Loucy (cell line): ENCODE results near the gene DBX2.
"Not testable (repeated sequence)": the region's sequence is repeated elsewhere in the genome, so short reads cannot be mapped to it uniquely, and the experiment has no call there.

Experiments used
- H2AFZ ChIP-seq: fragments of 200-600 bp; sonication (generic); 2 replicates; pipeline ENCODE4 v1.6.0; 2016; ENCODE audit warnings: antibody characterized with exemption, mild to moderate bottlenecking, low read length, moderate library complexity
- H3F3A ChIP-seq: fragments of 200-600 bp; 2 replicates; pipeline ENCODE4 v1.6.0; 2016; ENCODE audit warnings: antibody characterized with exemption, low read depth, mild to moderate bottlenecking
- H3K27me3 ChIP-seq: fragments of 200-600 bp; sonication (generic); 2 replicates; pipeline ENCODE4 v1.6.1; 2014; ENCODE audit warnings: low read length, mild to moderate bottlenecking; ENCODE audit not compliant: insufficient read depth, poor library complexity, severe bottlenecking
- H3K36me3 ChIP-seq: fragments of 200-600 bp; sonication (generic); 2 replicates; pipeline ENCODE4 v1.6.1; 2016; ENCODE audit warnings: low read length; ENCODE audit not compliant: insufficient read depth
- H3K4me1 ChIP-seq: fragments of 200-600 bp; sonication (generic); 2 replicates; pipeline ENCODE4 v1.5.1; 2014; ENCODE audit warnings: low read length, mild to moderate bottlenecking; ENCODE audit not compliant: insufficient read depth, poor library complexity, severe bottlenecking
- H3K4me2 ChIP-seq: fragments of 200-600 bp; sonication (generic); 2 replicates; pipeline ENCODE4 v1.6.0; 2014; ENCODE audit warnings: antibody characterized with exemption, low read length, low read depth, mild to moderate bottlenecking; ENCODE audit not compliant: poor library complexity, severe bottlenecking
- H3K4me3 ChIP-seq: fragments of 200-600 bp; sonication (generic); 2 replicates; pipeline ENCODE4 v1.5.1; 2014; ENCODE audit warnings: low read length, mild to moderate bottlenecking, mixed read lengths; ENCODE audit not compliant: poor library complexity, severe bottlenecking
- H3K79me2 ChIP-seq: fragments of 200-600 bp; sonication (generic); 2 replicates; pipeline ENCODE4 v1.6.1; 2014; ENCODE audit warnings: low read length; ENCODE audit not compliant: insufficient read depth
- H3K9ac ChIP-seq: fragments of 200-600 bp; sonication (generic); 2 replicates; pipeline ENCODE4 v1.6.0; 2014; ENCODE audit warnings: mild to moderate bottlenecking, low read depth, low read length, moderate library complexity; ENCODE audit not compliant: poor library complexity, severe bottlenecking
- H3K9me2 ChIP-seq: fragments of 200-600 bp; sonication (generic); replicated peaks from 2 replicates; pipeline ENCODE4 v1.6.1; 2016; ENCODE audit warnings: low read depth, low read length, mixed read lengths
- H3K9me3 ChIP-seq: fragments of 200-600 bp; sonication (generic); 2 replicates; pipeline ENCODE4 v1.6.1; 2014; ENCODE audit warnings: mild to moderate bottlenecking, antibody characterized with exemption, low read length, low read depth; ENCODE audit not compliant: insufficient read depth
- H4K20me1 ChIP-seq: fragments of 200-600 bp; sonication (generic); 2 replicates; pipeline ENCODE4 v1.6.0; 2014; ENCODE audit warnings: antibody characterized with exemption, low read length, mild to moderate bottlenecking; ENCODE audit not compliant: insufficient read depth, poor library complexity, severe bottlenecking
- EZH2phosphoT487 ChIP-seq: fragments of 200-600 bp; IDR thresholded peaks from 2 replicates; pipeline ENCODE4 v1.6.1; 2018; ENCODE audit warnings: antibody characterized with exemption, mild to moderate bottlenecking, moderate library complexity, borderline replicate concordance
- TF ChIP-seq, protein P1 (sequence below): fragments of 200-600 bp; sonication (generic); conservative IDR thresholded peaks from 2 replicates; pipeline ENCODE4 v1.5.1; 2014; ENCODE audit warnings: mild to moderate bottlenecking, antibody characterized with exemption, low read length

Gene DBX2

DNA sequence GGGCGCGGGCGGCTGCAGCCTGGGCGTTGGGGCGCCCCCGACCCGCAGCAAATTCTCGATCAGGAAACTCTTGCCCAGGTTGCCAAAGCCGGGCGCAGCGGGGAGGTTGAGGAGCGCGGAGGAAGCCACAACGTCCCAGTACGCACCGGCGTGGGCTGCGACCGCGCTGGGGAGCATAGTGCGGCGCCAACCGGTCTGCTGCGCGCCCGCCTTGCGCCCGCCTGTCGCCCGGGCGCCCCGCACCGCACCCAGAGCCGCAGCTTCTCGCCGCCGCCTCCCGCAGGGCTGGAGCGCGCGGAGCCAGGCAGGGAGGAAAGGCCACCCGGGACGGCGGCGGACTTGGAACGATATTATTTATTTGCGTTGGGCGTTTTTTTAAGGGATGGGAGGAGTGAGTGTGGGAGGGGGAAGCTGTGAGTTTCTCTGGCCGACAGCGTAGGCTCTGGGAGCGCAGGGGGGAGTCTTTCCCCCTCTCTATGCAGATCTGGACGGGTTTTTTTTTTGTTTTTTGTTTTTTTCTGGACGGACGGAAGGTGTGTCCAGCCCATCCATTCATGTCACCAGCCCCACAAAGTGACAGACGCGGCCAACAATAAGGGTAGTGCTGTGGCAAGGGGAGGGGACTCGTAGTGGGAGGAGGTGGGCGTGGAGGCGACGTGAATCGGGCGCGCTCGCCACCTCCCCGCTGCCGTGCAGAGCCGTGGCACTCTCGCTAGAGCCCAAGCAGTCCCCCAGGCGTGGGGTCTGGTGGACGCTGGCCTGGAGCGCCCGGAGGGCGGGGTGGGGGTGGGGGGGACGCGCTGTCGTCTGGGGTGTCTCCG, at the start of gene DBX2:
DBX2 (minus strand) TSS at position 349 of the 821 bp plus-strand sequence; CDS start at position 177, 172 bp downstream.
- TF ChIP-seq, protein P1, sequence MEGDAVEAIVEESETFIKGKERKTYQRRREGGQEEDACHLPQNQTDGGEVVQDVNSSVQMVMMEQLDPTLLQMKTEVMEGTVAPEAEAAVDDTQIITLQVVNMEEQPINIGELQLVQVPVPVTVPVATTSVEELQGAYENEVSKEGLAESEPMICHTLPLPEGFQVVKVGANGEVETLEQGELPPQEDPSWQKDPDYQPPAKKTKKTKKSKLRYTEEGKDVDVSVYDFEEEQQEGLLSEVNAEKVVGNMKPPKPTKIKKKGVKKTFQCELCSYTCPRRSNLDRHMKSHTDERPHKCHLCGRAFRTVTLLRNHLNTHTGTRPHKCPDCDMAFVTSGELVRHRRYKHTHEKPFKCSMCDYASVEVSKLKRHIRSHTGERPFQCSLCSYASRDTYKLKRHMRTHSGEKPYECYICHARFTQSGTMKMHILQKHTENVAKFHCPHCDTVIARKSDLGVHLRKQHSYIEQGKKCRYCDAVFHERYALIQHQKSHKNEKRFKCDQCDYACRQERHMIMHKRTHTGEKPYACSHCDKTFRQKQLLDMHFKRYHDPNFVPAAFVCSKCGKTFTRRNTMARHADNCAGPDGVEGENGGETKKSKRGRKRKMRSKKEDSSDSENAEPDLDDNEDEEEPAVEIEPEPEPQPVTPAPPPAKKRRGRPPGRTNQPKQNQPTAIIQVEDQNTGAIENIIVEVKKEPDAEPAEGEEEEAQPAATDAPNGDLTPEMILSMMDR: no peak
- TF ChIP-seq EZH2phosphoT487: no peak
- H3K36me3 ChIP-seq: no peaks in the 10 kb centered on the region
- H2AFZ ChIP-seq: no peak within 1 kb of the TSS
- no peaks in the 10 kb centered on the region for H3K9me2 ChIP-seq
- H3K9me3 ChIP-seq: no peaks in the 10 kb centered on the region
- H3K9ac ChIP-seq: no peak within 1 kb of the TSS
- H3K27me3 ChIP-seq: no peaks in the 10 kb centered on the region
- H3K4me3 ChIP-seq: no peak within 1 kb of the TSS
- no peaks in the 10 kb centered on the region for H3F3A ChIP-seq
- no peaks in the 10 kb centered on the region for H3K4me1 ChIP-seq
- no peak within 1 kb of the TSS for H3K4me2 ChIP-seq
- no peaks in the 10 kb centered on the region for H3K79me2 ChIP-seq
- no peaks in the 10 kb centered on the region for H4K20me1 ChIP-seq

DNA sequence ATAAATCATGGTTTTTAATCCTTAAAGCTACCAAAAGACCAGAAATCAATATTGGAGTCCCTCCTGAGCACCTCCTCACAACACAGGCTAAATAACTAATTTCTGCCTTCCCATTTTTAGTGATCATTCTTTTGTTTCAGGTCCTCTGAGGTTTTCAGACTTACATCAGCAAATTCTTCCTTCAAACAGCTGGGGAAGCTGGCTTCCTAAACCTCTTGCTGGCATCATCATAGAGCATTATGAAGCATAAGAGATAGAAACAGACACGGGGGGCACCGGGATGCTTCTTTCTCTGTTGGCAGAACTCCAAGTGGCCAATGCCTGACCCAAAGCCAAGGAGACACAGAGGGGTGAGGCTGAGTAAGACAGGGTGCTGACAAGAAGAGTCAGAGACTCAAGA, 47.9 kb upstream of the DBX2 start:
- H3K9me3 ChIP-seq: no peaks in the 10 kb centered on the region
- H4K20me1 ChIP-seq: no peaks in the 10 kb centered on the region
- no peaks in the 10 kb centered on the region for H3K79me2 ChIP-seq
- no peaks in the 10 kb centered on the region for H3K9me2 ChIP-seq
- TF ChIP-seq, protein P1: no peak
- no peak for TF ChIP-seq EZH2phosphoT487
- no peak overlapping the region for H3K4me2 ChIP-seq
- no peak overlapping the region for H2AFZ ChIP-seq
- no peaks in the 10 kb centered on the region for H3K4me1 ChIP-seq
- no peaks in the 10 kb centered on the region for H3F3A ChIP-seq
- no peak overlapping the region for H3K9ac ChIP-seq
- H3K4me3 ChIP-seq: no peak overlapping the region
- no peaks in the 10 kb centered on the region for H3K36me3 ChIP-seq
- no peaks in the 10 kb centered on the region for H3K27me3 ChIP-seq

DNA sequence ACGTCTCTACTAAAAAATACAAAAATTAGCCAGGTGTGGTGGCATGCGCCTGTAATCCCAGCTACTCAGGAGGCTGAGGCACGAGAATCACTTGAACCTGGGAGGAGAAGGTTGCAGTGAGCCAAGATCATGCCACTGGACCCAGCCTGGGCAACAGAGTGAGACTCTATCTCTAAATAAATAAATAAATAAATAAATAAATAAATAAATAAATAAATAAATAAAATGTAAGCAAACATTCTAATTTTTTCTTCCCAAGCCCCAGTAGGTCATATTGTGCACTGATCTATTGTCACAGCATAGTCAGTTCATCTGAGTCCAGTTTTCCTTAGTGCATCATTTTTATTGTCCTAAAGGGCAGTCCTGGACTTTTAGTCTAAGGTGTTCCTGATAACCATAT, 44.5 kb upstream of the DBX2 start:
- not testable (repeated sequence) for H3F3A ChIP-seq, H3K79me2 ChIP-seq, H3K4me3 ChIP-seq, H4K20me1 ChIP-seq, H2AFZ ChIP-seq, H3K9me3 ChIP-seq, H3K27me3 ChIP-seq, H3K4me2 ChIP-seq, H3K9ac ChIP-seq, H3K4me1 ChIP-seq, H3K9me2 ChIP-seq, H3K36me3 ChIP-seq

DNA sequence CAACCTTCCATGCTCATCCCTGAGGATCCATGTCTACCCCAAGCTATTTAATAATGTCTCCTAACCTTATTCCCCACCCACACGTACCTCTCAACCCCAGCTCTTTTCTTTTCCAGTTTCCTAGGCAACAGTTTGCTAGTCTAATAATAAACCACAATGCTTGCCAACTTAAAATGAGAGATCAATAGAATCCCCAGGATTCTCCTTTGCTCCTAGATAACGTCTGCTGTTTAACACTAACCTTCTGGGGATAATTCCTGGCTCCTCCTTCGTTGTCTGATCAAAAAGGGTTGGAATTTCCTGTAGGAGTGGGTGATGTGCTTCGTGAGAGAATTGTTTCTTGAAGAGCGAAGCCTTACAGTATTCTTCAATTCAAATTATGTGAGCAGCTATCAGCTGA, 42.2 kb upstream of the DBX2 start:
- Histone ChIP-seq H3K36me3 (no peaks in the 10 kb centered on the region), H3K27me3 (no peaks in the 10 kb centered on the region), H4K20me1 (no peaks in the 10 kb centered on the region)

More for the DNA sequence above, 42.2 kb upstream of the DBX2 start:
- Histone ChIP-seq H3F3A (no peaks in the 10 kb centered on the region), H3K9ac (no peak overlapping the region), H3K9me3 (no peaks in the 10 kb centered on the region), H3K4me2 (no peak overlapping the region), H2AFZ (no peak overlapping the region), H3K9me2 (no peaks in the 10 kb centered on the region), H3K4me3 (no peak overlapping the region), H3K79me2 (no peaks in the 10 kb centered on the region), H3K4me1 (no peaks in the 10 kb centered on the region)
- TF ChIP-seq EZH2phosphoT487: no peak
- TF ChIP-seq, protein P1: no peak
